SK-N-SH treated with all-trans-retinoic acid at 6 μM for 48 hours (cell line): ENCODE measurements around the gene SAMMSON.

Experiments
- ATAC-seq: fragments of 200-7000 bp; cut with Tn5 transposase; 3 replicates; pipeline ENCODE4 v1.9.1; 2020; ENCODE audit warnings: mild to moderate bottlenecking, moderate library complexity
- ARNTL ChIP-seq: fragments of 450-650 bp; formaldehyde crosslinking; IDR thresholded peaks from 2 replicates; pipeline ENCODE4 v1.5.0; 2020; ENCODE audit warnings: low read depth, mild to moderate bottlenecking, moderate library complexity, borderline replicate concordance
- CSDC2 ChIP-seq: fragments of 250-450 bp; sonication (Bioruptor Pico); IDR thresholded peaks from 2 replicates; pipeline ENCODE4 v1.5.0; 2020; ENCODE audit warnings: mild to moderate bottlenecking, moderate library complexity
- ESRRG ChIP-seq: fragments of 250-450 bp; sonication (Bioruptor Pico); IDR thresholded peaks from 2 replicates; pipeline ENCODE4 v1.6.1; 2021; ENCODE audit warnings: mild to moderate bottlenecking
- GLIS3 ChIP-seq: fragments of 250-450 bp; sonication (Bioruptor Pico); IDR thresholded peaks from 2 replicates; pipeline ENCODE4 v1.5.0; 2020; ENCODE audit warnings: mild to moderate bottlenecking, moderate library complexity
- ISL1 ChIP-seq: fragments of 250-450 bp; sonication (Bioruptor Pico); IDR thresholded peaks from 2 replicates; pipeline ENCODE4 v2.1.2; 2022; ENCODE audit warnings: mild to moderate bottlenecking, moderate library complexity
- OSR1 ChIP-seq: fragments of 250-450 bp; sonication (Bioruptor Pico); IDR thresholded peaks from 2 replicates; pipeline ENCODE4 v1.8.0; 2022; ENCODE audit warnings: moderate library complexity, mild to moderate bottlenecking, inconsistent platforms
- POU6F1 ChIP-seq: fragments of 250-450 bp; sonication (Bioruptor Pico); IDR thresholded peaks from 2 replicates; pipeline ENCODE4 v1.8.0; 2021; ENCODE audit warnings: low read depth, mild to moderate bottlenecking, moderate library complexity, borderline replicate concordance
- PPARA ChIP-seq: fragments of 250-450 bp; sonication (Bioruptor Pico); IDR thresholded peaks from 2 replicates; pipeline ENCODE4 v1.5.0; 2020; ENCODE audit warnings: mild to moderate bottlenecking, borderline replicate concordance
- RARB ChIP-seq: fragments of 250-450 bp; sonication (Bioruptor Pico); IDR thresholded peaks from 2 replicates; pipeline ENCODE4 v1.8.0; 2021; ENCODE audit warnings: mild to moderate bottlenecking, moderate library complexity
- SNAI2 ChIP-seq: fragments of 250-450 bp; sonication (Bioruptor Pico); IDR thresholded peaks from 2 replicates; pipeline ENCODE4 v1.5.0; 2020; ENCODE audit warnings: mild to moderate bottlenecking, moderate library complexity
- TCF4 ChIP-seq: fragments of 250-450 bp; sonication (Bioruptor Pico); IDR thresholded peaks from 2 replicates; pipeline ENCODE4 v1.8.0; 2021; ENCODE audit warnings: mild to moderate bottlenecking, moderate library complexity, borderline replicate concordance
- TOX ChIP-seq: fragments of 250-450 bp; sonication (Bioruptor Pico); IDR thresholded peaks from 2 replicates; pipeline ENCODE4 v1.8.0; 2021; ENCODE audit warnings: mild to moderate bottlenecking, moderate library complexity, borderline replicate concordance
- TSHZ2 ChIP-seq: fragments of 250-450 bp; sonication (Bioruptor Pico); IDR thresholded peaks from 2 replicates; pipeline ENCODE4 v1.5.0; 2020; ENCODE audit warnings: mild to moderate bottlenecking, moderate library complexity
- ZFP3 ChIP-seq: fragments of 250-450 bp; sonication (Bioruptor Pico); IDR thresholded peaks from 2 replicates; pipeline ENCODE4 v1.5.0; 2020; ENCODE audit warnings: mild to moderate bottlenecking, moderate library complexity
- ZFP30 ChIP-seq: fragments of 450-650 bp; formaldehyde crosslinking; IDR thresholded peaks from 2 replicates; pipeline ENCODE4 v1.5.0; 2022; ENCODE audit warnings: mild to moderate bottlenecking, moderate library complexity
- ZNF565 ChIP-seq: fragments of 450-650 bp; formaldehyde crosslinking; conservative IDR thresholded peaks from 2 replicates; pipeline ENCODE4 v1.5.0; 2020; ENCODE audit warnings: low read depth, mild to moderate bottlenecking, moderate library complexity
- ZNF70 ChIP-seq: fragments of 450-650 bp; formaldehyde crosslinking; IDR thresholded peaks from 2 replicates; pipeline ENCODE4 v1.5.0; 2020; ENCODE audit warnings: mild to moderate bottlenecking, moderate library complexity
- ZNF8 ChIP-seq: fragments of 450-650 bp; formaldehyde crosslinking; IDR thresholded peaks from 2 replicates; pipeline ENCODE4 v1.5.0; 2020; ENCODE audit warnings: mild to moderate bottlenecking, moderate library complexity
- TF ChIP-seq, protein P1 (sequence below): fragments of 250-450 bp; sonication (Bioruptor Pico); IDR thresholded peaks from 2 replicates; pipeline ENCODE4 v1.8.0; 2020; ENCODE audit warnings: mild to moderate bottlenecking, moderate library complexity, borderline replicate concordance
- TF ChIP-seq, protein P2 (sequence below): fragments of 250-450 bp; sonication (Bioruptor Pico); IDR thresholded peaks from 2 replicates; pipeline ENCODE4 v1.5.1; 2020; ENCODE audit warnings: low read depth, mild to moderate bottlenecking, moderate library complexity

The SAMMSON gene

DNA sequence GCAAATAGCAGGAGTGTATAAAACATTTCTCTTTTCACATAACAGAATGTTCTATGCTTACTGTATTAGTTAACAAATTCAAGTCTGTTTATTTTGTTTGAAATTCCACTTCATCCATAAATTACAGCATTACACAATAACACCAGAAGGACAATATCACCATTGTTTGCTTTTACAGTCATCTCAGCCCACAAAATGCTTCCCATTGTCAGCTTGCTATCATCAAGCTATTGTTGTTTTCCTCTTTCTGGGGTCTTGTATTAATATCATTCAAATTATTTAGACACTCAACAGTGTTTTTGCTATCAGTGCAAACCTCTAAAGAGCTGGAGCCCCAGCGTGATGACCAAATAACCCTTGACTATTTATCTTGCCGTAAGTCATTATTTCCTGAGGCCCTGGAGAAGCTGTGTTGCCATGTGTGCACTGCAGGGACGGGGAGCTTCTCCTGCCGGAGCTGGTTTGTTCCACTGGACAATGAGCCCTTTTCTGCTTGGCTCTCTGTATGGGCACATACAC is 1.1 kb downstream of the SAMMSON start:
- no peak for ATAC-seq
- no peak for TF ChIP-seq ARNTL
- no peak for TF ChIP-seq ZNF565 (CRISPR knock-in tag)
- TF ChIP-seq ESRRG (CRISPR knock-in tag) = no peak
- no peak for TF ChIP-seq PPARA (CRISPR knock-in tag)
- TF ChIP-seq TCF4 (CRISPR knock-in tag) = no peak
- no peak for TF ChIP-seq OSR1 (CRISPR knock-in tag)
- TF ChIP-seq ZFP3 (CRISPR knock-in tag) = no peak
- no peak for TF ChIP-seq ZNF8
- no peak for TF ChIP-seq CSDC2
- no peak for TF ChIP-seq SNAI2 (CRISPR knock-in tag)

GRCh38 chr3:70003119-70003518 is 3.6 kb downstream of the SAMMSON start:
- TF ChIP-seq OSR1 (CRISPR knock-in tag) = no peak
- TF ChIP-seq TOX = no peak
- TF ChIP-seq ZNF8 = no peak
- TF ChIP-seq ARNTL = no peak
- no peak for TF ChIP-seq ESRRG (CRISPR knock-in tag)
- TF ChIP-seq SNAI2 (CRISPR knock-in tag) = no peak
- TF ChIP-seq CSDC2 = no peak
- no peak for TF ChIP-seq GLIS3 (CRISPR knock-in tag)
- no peak for TF ChIP-seq ZNF565 (CRISPR knock-in tag)
- TF ChIP-seq ISL1 (CRISPR knock-in tag) = no peak
- TF ChIP-seq, protein P1, sequence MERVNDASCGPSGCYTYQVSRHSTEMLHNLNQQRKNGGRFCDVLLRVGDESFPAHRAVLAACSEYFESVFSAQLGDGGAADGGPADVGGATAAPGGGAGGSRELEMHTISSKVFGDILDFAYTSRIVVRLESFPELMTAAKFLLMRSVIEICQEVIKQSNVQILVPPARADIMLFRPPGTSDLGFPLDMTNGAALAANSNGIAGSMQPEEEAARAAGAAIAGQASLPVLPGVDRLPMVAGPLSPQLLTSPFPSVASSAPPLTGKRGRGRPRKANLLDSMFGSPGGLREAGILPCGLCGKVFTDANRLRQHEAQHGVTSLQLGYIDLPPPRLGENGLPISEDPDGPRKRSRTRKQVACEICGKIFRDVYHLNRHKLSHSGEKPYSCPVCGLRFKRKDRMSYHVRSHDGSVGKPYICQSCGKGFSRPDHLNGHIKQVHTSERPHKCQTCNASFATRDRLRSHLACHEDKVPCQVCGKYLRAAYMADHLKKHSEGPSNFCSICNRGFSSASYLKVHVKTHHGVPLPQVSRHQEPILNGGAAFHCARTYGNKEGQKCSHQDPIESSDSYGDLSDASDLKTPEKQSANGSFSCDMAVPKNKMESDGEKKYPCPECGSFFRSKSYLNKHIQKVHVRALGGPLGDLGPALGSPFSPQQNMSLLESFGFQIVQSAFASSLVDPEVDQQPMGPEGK (CRISPR knock-in tag) = no peak
- no peak for TF ChIP-seq ZFP3 (CRISPR knock-in tag)
- TF ChIP-seq POU6F1 (CRISPR knock-in tag) = no peak
- TF ChIP-seq TSHZ2 = no peak
- no peak for TF ChIP-seq TCF4 (CRISPR knock-in tag)
- no peak for TF ChIP-seq PPARA (CRISPR knock-in tag)
- TF ChIP-seq, protein P2, sequence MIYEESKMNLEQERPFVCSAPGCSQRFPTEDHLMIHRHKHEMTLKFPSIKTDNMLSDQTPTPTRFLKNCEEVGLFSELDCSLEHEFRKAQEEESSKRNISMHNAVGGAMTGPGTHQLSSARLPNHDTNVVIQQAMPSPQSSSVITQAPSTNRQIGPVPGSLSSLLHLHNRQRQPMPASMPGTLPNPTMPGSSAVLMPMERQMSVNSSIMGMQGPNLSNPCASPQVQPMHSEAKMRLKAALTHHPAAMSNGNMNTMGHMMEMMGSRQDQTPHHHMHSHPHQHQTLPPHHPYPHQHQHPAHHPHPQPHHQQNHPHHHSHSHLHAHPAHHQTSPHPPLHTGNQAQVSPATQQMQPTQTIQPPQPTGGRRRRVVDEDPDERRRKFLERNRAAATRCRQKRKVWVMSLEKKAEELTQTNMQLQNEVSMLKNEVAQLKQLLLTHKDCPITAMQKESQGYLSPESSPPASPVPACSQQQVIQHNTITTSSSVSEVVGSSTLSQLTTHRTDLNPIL (CRISPR knock-in tag) = no peak

GRCh38 chr3:70006089-70006488 is 6.6 kb downstream of the SAMMSON start:
- TF ChIP-seq ESRRG (CRISPR knock-in tag) (no peak), TCF4 (CRISPR knock-in tag) (no peak), GLIS3 (CRISPR knock-in tag) (no peak), ZNF70 (CRISPR knock-in tag) (no peak), POU6F1 (CRISPR knock-in tag) (no peak), ZFP30 (CRISPR knock-in tag) (no peak), TSHZ2 (no peak), CSDC2 (no peak), RARB (CRISPR knock-in tag) (no peak), SNAI2 (CRISPR knock-in tag) (no peak), PPARA (CRISPR knock-in tag) (no peak), ZFP3 (CRISPR knock-in tag) (no peak), ZNF8 (no peak), ARNTL (no peak), ISL1 (CRISPR knock-in tag) (no peak)
- TF ChIP-seq, protein P1 (CRISPR knock-in tag) = no peak
- TF ChIP-seq, all 23 proteins: peak for 0
- no peak for ATAC-seq

More at GRCh38 chr3:70003119-70003518, 3.6 kb downstream of the SAMMSON start:
- ATAC-seq = no peak
